Kidney epithelial cell (primary cell): ENCODE data around the gene CSGALNACT2. TPM values are rescaled to one million over a fixed set of nuclear protein-coding genes. Genes with fewer than 3 reads are reported as not detected.

Experiments used
- DNase-seq: peaks from one replicate; pipeline ENCODE4 v3.0.0-alpha.2; 2010; ENCODE audit warnings: low read depth
- H3K27me3 ChIP-seq: 2 replicates; pipeline ENCODE4 v1.6.0; 2011; ENCODE audit warnings: low read length; ENCODE audit not compliant: control insufficient read depth, insufficient read depth
- H3K36me3 ChIP-seq: 2 replicates; pipeline ENCODE4 v1.5.1; 2011; ENCODE audit warnings: low read length; ENCODE audit not compliant: control insufficient read depth, insufficient read depth
- H3K4me3 ChIP-seq: 2 replicates; pipeline ENCODE4 v1.5.1; 2011; ENCODE audit warnings: low read depth, mild to moderate bottlenecking, control low read depth, low read length
- total RNA-seq: library from RNA; depleted of rRNA; stranded (reverse); fragments of >200 nt; gene quantifications from 2 replicates; pipeline ENCODE4 v1.2.3, GENCODE V29; 2015
- TF ChIP-seq, protein P1 (sequence below): IDR thresholded peaks from 2 replicates; pipeline ENCODE4 v1.5.1; 2011; ENCODE audit warnings: mild to moderate bottlenecking, moderate library complexity, low read length, control low read depth, inconsistent platforms; ENCODE audit not compliant: insufficient read depth, poor library complexity, severe bottlenecking

CSGALNACT2 gene
- total RNA-seq, 1 donor from 2014 or later: 17.3 TPM

GRCh38 chr10:43132867-43133787 is 5.1 kb upstream of the CSGALNACT2 start:
- no peak for DNase-seq
- Histone ChIP-seq H3K27me3 (no peaks in the 10 kb centered on the region), H3K4me3 (no peak overlapping the region), H3K36me3 (no peaks in the 10 kb centered on the region)
- TF ChIP-seq, protein P1, sequence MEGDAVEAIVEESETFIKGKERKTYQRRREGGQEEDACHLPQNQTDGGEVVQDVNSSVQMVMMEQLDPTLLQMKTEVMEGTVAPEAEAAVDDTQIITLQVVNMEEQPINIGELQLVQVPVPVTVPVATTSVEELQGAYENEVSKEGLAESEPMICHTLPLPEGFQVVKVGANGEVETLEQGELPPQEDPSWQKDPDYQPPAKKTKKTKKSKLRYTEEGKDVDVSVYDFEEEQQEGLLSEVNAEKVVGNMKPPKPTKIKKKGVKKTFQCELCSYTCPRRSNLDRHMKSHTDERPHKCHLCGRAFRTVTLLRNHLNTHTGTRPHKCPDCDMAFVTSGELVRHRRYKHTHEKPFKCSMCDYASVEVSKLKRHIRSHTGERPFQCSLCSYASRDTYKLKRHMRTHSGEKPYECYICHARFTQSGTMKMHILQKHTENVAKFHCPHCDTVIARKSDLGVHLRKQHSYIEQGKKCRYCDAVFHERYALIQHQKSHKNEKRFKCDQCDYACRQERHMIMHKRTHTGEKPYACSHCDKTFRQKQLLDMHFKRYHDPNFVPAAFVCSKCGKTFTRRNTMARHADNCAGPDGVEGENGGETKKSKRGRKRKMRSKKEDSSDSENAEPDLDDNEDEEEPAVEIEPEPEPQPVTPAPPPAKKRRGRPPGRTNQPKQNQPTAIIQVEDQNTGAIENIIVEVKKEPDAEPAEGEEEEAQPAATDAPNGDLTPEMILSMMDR: no peak

DNA sequence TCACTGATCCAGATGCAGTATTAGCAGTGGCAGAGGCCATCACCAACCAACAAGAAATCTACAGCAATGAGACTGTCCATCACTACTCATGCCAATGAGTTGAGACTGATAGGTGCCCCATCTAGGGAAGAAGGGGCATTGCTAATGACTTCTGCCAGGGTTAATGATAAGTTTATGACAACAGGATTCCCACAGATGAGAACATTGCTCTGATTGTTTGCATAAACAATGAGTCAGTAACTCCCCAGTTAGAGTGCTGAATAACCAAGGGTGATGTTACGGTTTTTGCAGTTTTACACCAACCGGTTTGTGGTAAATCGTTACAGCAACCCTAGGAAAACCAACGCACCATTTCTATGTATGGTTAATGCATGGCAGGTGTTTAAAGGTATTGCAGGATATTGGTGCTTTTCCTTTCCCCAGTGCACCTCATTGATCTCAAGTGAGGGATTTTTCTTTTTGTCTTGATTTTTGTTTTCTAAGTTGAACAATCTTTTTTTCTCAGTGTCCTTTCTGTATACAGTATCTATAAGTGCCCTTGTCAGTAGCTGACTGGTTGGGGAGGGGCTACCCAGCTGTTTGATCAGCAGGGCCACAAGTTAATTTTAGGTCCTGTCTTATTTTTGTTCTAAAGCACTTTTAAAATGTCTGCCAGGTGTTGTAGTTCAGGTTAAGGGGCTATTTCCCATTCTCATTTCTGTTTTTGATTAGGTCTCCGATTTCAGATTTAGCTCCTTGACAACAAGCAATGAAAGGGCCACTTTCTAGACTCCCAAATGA is 3.9 kb upstream of the CSGALNACT2 start:
- H3K36me3 ChIP-seq: no peaks in the 10 kb centered on the region
- no peaks in the 10 kb centered on the region for H3K27me3 ChIP-seq
- TF ChIP-seq, protein P1: no peak
- DNase-seq: no peak
- no peak overlapping the region for H3K4me3 ChIP-seq

DNA sequence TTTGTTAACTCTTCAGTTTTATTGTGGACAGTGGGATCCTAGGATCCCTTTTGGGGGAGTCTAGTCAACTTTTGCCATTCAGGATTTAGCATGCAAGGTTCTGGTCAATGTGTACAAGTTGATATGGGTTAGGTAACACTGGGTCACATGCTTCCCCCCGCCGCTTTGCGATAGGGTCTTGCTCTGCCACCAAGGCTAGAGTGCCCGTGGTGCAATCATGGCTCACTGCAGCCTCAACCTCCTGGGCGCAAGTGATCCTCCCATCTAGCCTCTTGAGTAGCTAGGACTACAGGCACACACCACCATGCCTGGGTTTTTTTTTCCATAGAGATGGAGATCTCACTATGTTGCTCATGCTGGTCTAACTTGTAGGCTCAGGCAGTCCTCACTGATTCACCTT is 3.2 kb upstream of the CSGALNACT2 start:
- no peak for DNase-seq
- TF ChIP-seq, protein P1: no peak
- no peaks in the 10 kb centered on the region for H3K27me3 ChIP-seq
- H3K36me3 ChIP-seq: no peaks in the 10 kb centered on the region
- no peak overlapping the region for H3K4me3 ChIP-seq

DNA sequence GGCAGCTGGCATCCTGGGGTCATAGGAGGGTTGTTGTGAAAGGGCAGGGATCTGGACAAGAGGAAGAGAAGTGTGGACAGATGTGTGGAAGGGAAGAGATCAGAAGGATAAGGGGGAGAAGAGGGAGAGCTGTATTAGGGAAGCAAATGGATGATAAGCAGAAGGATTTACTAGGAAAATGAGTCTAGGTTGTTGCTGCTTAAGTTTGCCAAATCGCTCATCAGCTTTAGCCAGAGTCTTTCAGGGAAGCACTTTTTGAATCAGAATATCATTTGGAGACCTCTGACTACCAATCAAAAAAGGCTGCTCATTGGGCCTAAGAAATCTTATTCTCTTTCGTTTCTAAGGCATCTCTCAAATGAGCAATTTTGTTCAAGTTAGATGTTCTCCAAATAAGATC is 2.6 kb upstream of the CSGALNACT2 start:
- TF ChIP-seq, protein P1: no peak
- no peak for DNase-seq
- no peaks in the 10 kb centered on the region for H3K27me3 ChIP-seq
- H3K36me3 ChIP-seq: no peaks in the 10 kb centered on the region
- H3K4me3 ChIP-seq: no peak overlapping the region

GRCh38 chr10:43136432-43136831 is 1.8 kb upstream of the CSGALNACT2 start:
- Histone ChIP-seq H3K27me3 (no peaks in the 10 kb centered on the region), H3K36me3 (no peaks in the 10 kb centered on the region), H3K4me3 (no peak overlapping the region)
- TF ChIP-seq, protein P1: no peak
- no peak for DNase-seq
